Measurements from ENCODE around the gene GALNT10.

GRCh38 chr5:154193283-154193682 is 2.8 kb downstream of the GALNT10 start:
- TF ChIP-seq CTCF (IDR thresholded peaks at IDR 0.05; ENCODE audit: low read depth, low read length, poor library complexity, severe bottlenecking) (no peak), EZH2phosphoT487 (IDR thresholded peaks at IDR 0.05; ENCODE audit: borderline replicate concordance, low read length) (no peak)
